Measurements from ENCODE around the gene VBP1. TPM values are rescaled to one million over a fixed set of nuclear protein-coding genes. Genes with fewer than 3 reads are reported as not detected.
A peak's percentile ranks its signal among the peaks of the same experiment; 100 is the strongest.

Gene VBP1
- polyA plus RNA-seq, 1 of the 3 experiments (the other 2 are of a cell fraction) = 13.8 TPM

GRCh38 chrX:155213731-155214130 is 2.5 kb upstream of the VBP1 start:
- CTCF ChIA-PET = no interaction called here
- H3K9me3 ChIP-seq = 0 out of 2 replicates have a peak, but pooled peaks cover 3% of the 10 kb centered on the region
- WGBS (ENCODE audit: low lambda C conversion rate) = 34% methylated on average over 4 of the region's 4 CpGs
- peaks cover 19% of the 10 kb centered on the region for H3K79me2 ChIP-seq (ENCODE audit: insufficient read depth)
- H3K27ac ChIP-seq (ENCODE audit: low read depth in 2 of 2, low read length in 1 of 2) = no peak overlapping the region
- H2AFZ ChIP-seq (ENCODE audit: low read depth) = no peak overlapping the region
- no peaks in the 10 kb centered on the region for H3K36me3 ChIP-seq (replicated peaks in 1 of 2; ENCODE audit: control insufficient read depth in 1 of 2, insufficient read depth in 2 of 2, low read length in 1 of 2)
- no peak for DNase-seq
- 0 out of 2 replicates have a peak, but pooled peaks cover 6% of the 10 kb centered on the region for H4K20me1 ChIP-seq (ENCODE audit: insufficient read depth)
- POLR2A ChIA-PET = no interaction called here
- no peak overlapping the region for H3K9ac ChIP-seq
- no peak overlapping the region for H3K4me2 ChIP-seq
- H3K4me1 ChIP-seq (ENCODE audit: control insufficient read depth in 1 of 2, insufficient read depth in 2 of 2, low read depth in 1 of 2, low read length in 1 of 2) = peaks cover 0 to 4% of the 10 kb centered on the region in 2 experiments; a peak in 2 of 4 replicates
- peaks cover 3% of the 10 kb centered on the region for H3F3A ChIP-seq (replicated peaks; ENCODE audit: insufficient read depth)
- no peaks in the 10 kb centered on the region for H3K27me3 ChIP-seq (ENCODE audit: insufficient read depth)
- TF ChIP-seq EZH2phosphoT487 (IDR thresholded peaks at IDR 0.05; ENCODE audit: borderline replicate concordance, low read depth) = no peak
- no peak for TF ChIP-seq FOSL2 (IDR thresholded peaks at IDR 0.05; ENCODE audit: borderline replicate concordance, low read depth)
- no peak for TF ChIP-seq ZBTB33 (IDR thresholded peaks at IDR 0.05; ENCODE audit: borderline replicate concordance, low read depth)
- TF ChIP-seq POLR2AphosphoS5 (IDR thresholded peaks at IDR 0.05; ENCODE audit: low read depth, low read length) = no peak
- no peak for TF ChIP-seq ELF1 (IDR thresholded peaks at IDR 0.05)
- no peak for TF ChIP-seq CTCF (IDR thresholded peaks at IDR 0.05)
- no peak overlapping the region for H3K4me3 ChIP-seq (ENCODE audit: low read depth in 2 of 2, low read length in 1 of 2)
- no peaks in the 10 kb centered on the region for H3K9me2 ChIP-seq

DNA sequence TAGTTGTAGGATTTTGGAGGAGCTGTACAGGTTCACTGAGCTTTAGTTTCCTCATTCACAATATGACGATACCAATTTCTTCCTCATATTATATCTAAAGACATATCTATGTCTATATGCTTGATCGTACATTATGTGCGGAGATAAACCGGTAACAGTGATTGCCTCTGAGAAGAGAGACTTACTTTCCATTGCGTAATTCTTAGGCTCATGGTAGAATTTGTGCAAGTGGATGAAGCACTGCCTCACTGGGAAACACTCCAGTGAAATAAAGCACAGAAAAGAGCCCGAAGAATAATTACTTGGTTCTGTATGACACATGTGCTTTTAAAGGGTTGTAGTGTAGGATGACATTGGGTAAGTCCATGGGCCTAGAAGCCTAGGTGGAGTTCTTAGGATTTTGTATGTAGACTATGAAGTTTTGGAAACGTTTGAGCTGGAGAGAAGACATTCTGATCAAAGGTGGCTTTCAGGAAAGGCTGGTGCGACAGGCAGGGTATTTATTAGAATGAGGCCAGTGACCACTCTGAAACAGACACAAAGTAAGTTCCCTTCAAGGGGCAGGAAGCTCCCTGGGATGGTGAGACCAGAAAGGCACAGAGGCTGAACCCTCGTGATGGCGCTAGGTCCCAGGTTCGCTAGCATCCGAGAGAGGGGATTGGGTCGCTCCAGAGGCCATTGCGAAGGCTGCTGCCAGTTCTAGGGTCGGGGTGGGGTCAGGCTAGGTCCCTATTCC is 649 bp upstream of the VBP1 start:
- 31% methylated on average over 10 of the region's 15 CpGs for WGBS (ENCODE audit: low lambda C conversion rate)
- Histone ChIP-seq H3K4me1 (ENCODE audit: control insufficient read depth in 1 of 2, insufficient read depth in 2 of 2, low read depth in 1 of 2, low read length in 1 of 2) (peaks cover 0 to 4% of the 10 kb centered on the region in 2 experiments; a peak in 2 of 4 replicates), H3K9ac (peak overlapping the region; percentile 56; the same call in 1 of the 2 replicates), H4K20me1 (ENCODE audit: insufficient read depth) (0 out of 2 replicates have a peak, but pooled peaks cover 6% of the 10 kb centered on the region), H3K9me3 (0 out of 2 replicates have a peak, but pooled peaks cover 3% of the 10 kb centered on the region), H3K79me2 (ENCODE audit: insufficient read depth) (peaks cover 38% of the 10 kb centered on the region), H3K27ac (ENCODE audit: low read depth in 2 of 2, low read length in 1 of 2) (peak overlapping the region; percentile 28 to 77; a peak in 3 of 4 replicates), H3K36me3 (replicated peaks in 1 of 2; ENCODE audit: control insufficient read depth in 1 of 2, insufficient read depth in 2 of 2, low read length in 1 of 2) (peaks cover 0 to 6% of the 10 kb centered on the region in 2 experiments), H3K4me2 (peak overlapping the region; percentile 81), H3F3A (replicated peaks; ENCODE audit: insufficient read depth) (peaks cover 3% of the 10 kb centered on the region), H2AFZ (ENCODE audit: low read depth) (peak overlapping the region; percentile 90), H3K9me2 (no peaks in the 10 kb centered on the region), H3K4me3 (ENCODE audit: low read depth in 2 of 2, low read length in 1 of 2) (peak overlapping the region; percentile 69 to 81), H3K27me3 (ENCODE audit: insufficient read depth) (no peaks in the 10 kb centered on the region)
- no peak for DNase-seq
- TF ChIP-seq JUND (IDR thresholded peaks at IDR 0.05) = no peak
- TF ChIP-seq CHD2 (IDR thresholded peaks at IDR 0.05; ENCODE audit: low read length, partially characterized antibody) = no peak
- TF ChIP-seq ZBTB33 (IDR thresholded peaks at IDR 0.05; ENCODE audit: borderline replicate concordance, low read depth) = no peak
- TF ChIP-seq RAD21 (IDR thresholded peaks at IDR 0.05; ENCODE audit: low read length) = no peak
- no peak for TF ChIP-seq TAF1 (IDR thresholded peaks at IDR 0.05; ENCODE audit: borderline replicate concordance, low read depth, low read length)
- no peak for TF ChIP-seq RFX5 (IDR thresholded peaks at IDR 0.05; ENCODE audit: low read length)
- TF ChIP-seq EP300 (IDR thresholded peaks at IDR 0.05; ENCODE audit: borderline replicate concordance in 1 of 2, low read depth in 1 of 2, low read length in 1 of 2) = no peak
- no peak for TF ChIP-seq TEAD4 (IDR thresholded peaks at IDR 0.05; ENCODE audit: borderline replicate concordance, insufficient read depth)
- TF ChIP-seq ELF1 (IDR thresholded peaks at IDR 0.05) = no peak
- no peak for TF ChIP-seq SMC3 (IDR thresholded peaks at IDR 0.05; ENCODE audit: low read depth, low read length)
- POLR2A ChIA-PET = no interaction called here
- CTCF ChIA-PET = interaction anchor here (1.3 to 2.4 kb wide), 7 partner anchors 10 to 298 kb away, joined by 3 to 9 read pairs (median 3); no protein-coding TSS in a partner anchor
